K562 (cell line): ENCODE data around the gene COL25A1. TPM values are rescaled to one million over a fixed set of nuclear protein-coding genes. Genes with fewer than 3 reads are reported as not detected.

Source experiments
- ATF7 ChIP-seq: fragments of 450-650 bp; IDR thresholded peaks from 2 replicates; pipeline ENCODE4 v1.7.1; 2014; ENCODE audit warnings: mild to moderate bottlenecking, moderate library complexity
- FOXO4 ChIP-seq: fragments of 450-650 bp; formaldehyde crosslinking; IDR thresholded peaks from 2 replicates; pipeline ENCODE4 v1.4.0; 2020; ENCODE audit warnings: mild to moderate bottlenecking, moderate library complexity
- HES1 ChIP-seq: fragments of 450-650 bp; IDR thresholded peaks from 2 replicates; pipeline ENCODE4 v1.6.1; 2016; ENCODE audit warnings: low read depth, mild to moderate bottlenecking, moderate library complexity
- HMBOX1 ChIP-seq: sonication (generic); IDR thresholded peaks from 2 replicates; pipeline ENCODE4 v1.6.1; 2016
- HMGN3 ChIP-seq: IDR thresholded peaks from 2 replicates; pipeline ENCODE4 v1.6.1; 2011; ENCODE audit warnings: borderline replicate concordance, low read depth, mild to moderate bottlenecking, mixed read lengths, low read length; ENCODE audit not compliant: insufficient read length; ENCODE audit errors: extremely low read depth
- IRF2 ChIP-seq: sonication (generic); formaldehyde crosslinking; IDR thresholded peaks from 2 replicates; pipeline ENCODE4 v1.8.1; 2022; ENCODE audit warnings: mild to moderate bottlenecking, missing genetic modification reagents
- KLF6 ChIP-seq: fragments of 250-450 bp; sonication (Bioruptor Pico); IDR thresholded peaks from 2 replicates; pipeline ENCODE4 v1.4.0; 2020; ENCODE audit warnings: mild to moderate bottlenecking, moderate library complexity, borderline replicate concordance
- MBD2 ChIP-seq: sonication (generic); IDR thresholded peaks from 2 replicates; pipeline ENCODE4 v1.6.1; 2016; ENCODE audit warnings: low read depth, borderline replicate concordance
- MNT ChIP-seq, 2 experiments: fragments of 450-650 bp; conservative IDR thresholded peaks; 2 replicates each; pipeline ENCODE4 v1.6.1; 2017; ENCODE audit warnings: mild to moderate bottlenecking in 2 of 2, moderate library complexity in 2 of 2
- RB1 ChIP-seq: fragments of 450-650 bp; IDR thresholded peaks from 2 replicates; pipeline ENCODE4 v1.6.1; 2017; ENCODE audit warnings: low read depth, mild to moderate bottlenecking
- RFX5 ChIP-seq: IDR thresholded peaks from 2 replicates; pipeline ENCODE4 v1.6.1; 2011; ENCODE audit warnings: low read depth, mild to moderate bottlenecking, improper control_type of control experiment, low read length
- TAF7 ChIP-seq: fragments of 450-650 bp; IDR thresholded peaks from 2 replicates; pipeline ENCODE4 v1.6.1; 2016; ENCODE audit warnings: missing genetic modification characterization, missing compliant biosample characterization
- TAL1 ChIP-seq: fragments of 450-650 bp; IDR thresholded peaks from 2 replicates; pipeline ENCODE4 v1.6.1; 2016; ENCODE audit warnings: mild to moderate bottlenecking
- TEAD4 ChIP-seq, 2 experiments: sonication (generic) in 1 of 2; formaldehyde crosslinking in 1 of 2; IDR thresholded peaks; 2 replicates each; pipeline versions ENCODE4 v1.6.1 to v1.8.0; 2012 to 2022; ENCODE audit warnings: borderline replicate concordance in 1 of 2, inconsistent platforms in 1 of 2, low read length in 1 of 2, mild to moderate bottlenecking in 1 of 2, missing genetic modification reagents in 1 of 2
- YY1 ChIP-seq, 3 experiments: IDR thresholded peaks; 2 replicates each; pipeline ENCODE4 v1.6.1; 2011; ENCODE audit warnings: low read length in 2 of 3, mild to moderate bottlenecking in 2 of 3, moderate library complexity in 2 of 3, borderline replicate concordance in 1 of 3, control low read depth in 1 of 3, low read depth in 1 of 3; ENCODE audit not compliant: insufficient read depth in 3 of 3, insufficient replicate concordance in 2 of 3, control insufficient read depth in 1 of 3, insufficient read length in 1 of 3; ENCODE audit errors: extremely low read depth in 1 of 3
- ZNF398 ChIP-seq: fragments of 250-450 bp; sonication (Bioruptor Pico); IDR thresholded peaks from 2 replicates; pipeline ENCODE4 v1.8.0; 2021; ENCODE audit warnings: moderate library complexity, mild to moderate bottlenecking, inconsistent platforms
- ZNF444 ChIP-seq: fragments of 250-450 bp; sonication (Bioruptor Pico); IDR thresholded peaks from 2 replicates; pipeline ENCODE4 v1.4.0; 2020; ENCODE audit warnings: mild to moderate bottlenecking, moderate library complexity
- ZNF76 ChIP-seq: fragments of 250-450 bp; sonication (Bioruptor Pico); IDR thresholded peaks from 2 replicates; pipeline ENCODE4 v1.4.0; 2020; ENCODE audit warnings: mild to moderate bottlenecking, moderate library complexity, borderline replicate concordance
- polyA plus RNA-seq, 8 experiments: library from polyadenylated mRNA; depleted of rRNA in 4 of 8; stranded (reverse) in 5 of 8; unstranded in 3 of 8; fragments of >200 nt; fragmentation: Nextera tagmentation in 2 of 8; fragmentation: Illumina TruSeq in 1 of 8; extraction: Ambion mirVana in 2 of 8; extraction: Trizol in 1 of 8; gene quantifications; 2 replicates each; pipeline versions ENCODE4 v1.2.1 to v1.2.3, GENCODE V29; 2011 to 2014; ENCODE audit warnings: inconsistent platforms in 1 of 8, missing spikeins in 1 of 8
- total RNA-seq, 7 experiments: library from RNA; depleted of rRNA in 6 of 7; stranded (reverse); fragments of >200 nt in 6 of 7; fragmentation: Illumina TruSeq in 2 of 7; extraction: Trizol in 2 of 7; gene quantifications; 2 replicates each; pipeline versions ENCODE4 v1.2.1 to v1.2.3, GENCODE V29; 2011 to 2021; ENCODE audit warnings: low replicate concordance in 1 of 7

COL25A1 gene
- total and polyA plus RNA-seq, 9 of the 15 experiments (the other 6 are each of a cell fraction or from before 2014, with no cell fraction given), result 0.03 to 0.62 (median 0.27) TPM

GRCh38 chr4:108954880-108955279 is 347.6 kb downstream of the COL25A1 start (continued):
- TF ChIP-seq TAL1 (peak; percentile 58), MBD2 (no peak), YY1 (IDR thresholded peaks at IDR 0.05; ENCODE audit: borderline replicate concordance in 1 of 3, control insufficient read depth in 1 of 3, extremely low read depth in 1 of 3, insufficient read depth in 3 of 3, insufficient read length in 1 of 3, insufficient replicate concordance in 2 of 3, low read depth in 1 of 3, low read length in 2 of 3) (no peak), HMGN3 (no peak), HES1 (no peak), RB1 (no peak), TAF7 (no peak), IRF2 (CRISPR knock-in tag) (no peak), HMBOX1 (no peak), MNT (conservative IDR thresholded peaks at IDR 0.05) (no peak), RFX5 (no peak), ZNF76 (CRISPR knock-in tag) (no peak), ZNF398 (CRISPR knock-in tag) (no peak), FOXO4 (CRISPR knock-in tag) (no peak), ATF7 (no peak), KLF6 (CRISPR knock-in tag) (no peak), ZNF444 (CRISPR knock-in tag) (no peak), TEAD4 (IDR thresholded peaks at IDR 0.05; ENCODE audit: low read length) (peak; percentile 91), TEAD4 (CRISPR knock-in tag; IDR thresholded peaks at IDR 0.05; ENCODE audit: borderline replicate concordance) (no peak)
